Measurements from ENCODE around the gene FKBP10.

The FKBP10 gene

DNA sequence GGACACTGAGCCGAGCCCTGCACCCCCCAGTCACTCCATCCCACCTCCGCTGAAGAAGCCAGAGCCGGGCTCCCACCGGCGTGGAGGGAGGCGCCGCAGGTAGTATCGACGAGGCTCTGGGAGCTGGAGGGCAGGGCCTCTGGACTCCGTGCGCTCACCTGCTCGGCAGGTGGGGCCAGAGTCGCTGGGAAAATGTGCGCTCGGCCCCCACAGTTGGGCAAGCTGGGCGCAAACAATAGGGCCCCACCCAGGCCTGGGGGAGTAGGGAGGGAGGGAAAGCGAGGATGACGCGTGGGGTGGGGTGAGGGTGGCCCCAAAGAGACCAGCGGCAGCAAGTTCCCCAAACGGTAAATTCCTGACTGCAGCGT lies 27.0 kb upstream of the FKBP10 start:
- Histone ChIP-seq H3K27me3 (ENCODE audit: insufficient read depth, low read length, poor library complexity) (peaks cover 4% of the 10 kb centered on the region), H3K9ac (ENCODE audit: low read depth, low read length) (no peak overlapping the region), H3K79me2 (ENCODE audit: insufficient read depth, low read length) (no peaks in the 10 kb centered on the region), H3K4me1 (ENCODE audit: insufficient read depth, low read length) (no peaks in the 10 kb centered on the region), H4K20me1 (ENCODE audit: insufficient read depth, low read length) (no peaks in the 10 kb centered on the region), H3K9me3 (ENCODE audit: insufficient read depth, low read length, severe bottlenecking) (no peaks in the 10 kb centered on the region), H3K4me3 (ENCODE audit: low read depth in 1 of 2, low read length in 2 of 2) (no peak overlapping the region), H3K27ac (ENCODE audit: low read length) (no peak overlapping the region), H3K4me2 (ENCODE audit: insufficient read depth, low read length) (no peak overlapping the region), H2AFZ (ENCODE audit: low read depth, low read length) (no peak overlapping the region), H3K36me3 (ENCODE audit: insufficient read depth, low read length) (no peaks in the 10 kb centered on the region)
- DNase-seq = no peak
- no peak for ATAC-seq (ENCODE audit: insufficient read depth, low read depth)
- TF ChIP-seq, protein P1, sequence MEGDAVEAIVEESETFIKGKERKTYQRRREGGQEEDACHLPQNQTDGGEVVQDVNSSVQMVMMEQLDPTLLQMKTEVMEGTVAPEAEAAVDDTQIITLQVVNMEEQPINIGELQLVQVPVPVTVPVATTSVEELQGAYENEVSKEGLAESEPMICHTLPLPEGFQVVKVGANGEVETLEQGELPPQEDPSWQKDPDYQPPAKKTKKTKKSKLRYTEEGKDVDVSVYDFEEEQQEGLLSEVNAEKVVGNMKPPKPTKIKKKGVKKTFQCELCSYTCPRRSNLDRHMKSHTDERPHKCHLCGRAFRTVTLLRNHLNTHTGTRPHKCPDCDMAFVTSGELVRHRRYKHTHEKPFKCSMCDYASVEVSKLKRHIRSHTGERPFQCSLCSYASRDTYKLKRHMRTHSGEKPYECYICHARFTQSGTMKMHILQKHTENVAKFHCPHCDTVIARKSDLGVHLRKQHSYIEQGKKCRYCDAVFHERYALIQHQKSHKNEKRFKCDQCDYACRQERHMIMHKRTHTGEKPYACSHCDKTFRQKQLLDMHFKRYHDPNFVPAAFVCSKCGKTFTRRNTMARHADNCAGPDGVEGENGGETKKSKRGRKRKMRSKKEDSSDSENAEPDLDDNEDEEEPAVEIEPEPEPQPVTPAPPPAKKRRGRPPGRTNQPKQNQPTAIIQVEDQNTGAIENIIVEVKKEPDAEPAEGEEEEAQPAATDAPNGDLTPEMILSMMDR (IDR thresholded peaks at IDR 0.05; ENCODE audit: borderline replicate concordance, extremely low read depth, low read length, poor library complexity, severe bottlenecking) = no peak
- no peak for TF ChIP-seq EZH2 (IDR thresholded peaks at IDR 0.05; ENCODE audit: borderline replicate concordance, low read depth, low read length, severe bottlenecking)

DNA sequence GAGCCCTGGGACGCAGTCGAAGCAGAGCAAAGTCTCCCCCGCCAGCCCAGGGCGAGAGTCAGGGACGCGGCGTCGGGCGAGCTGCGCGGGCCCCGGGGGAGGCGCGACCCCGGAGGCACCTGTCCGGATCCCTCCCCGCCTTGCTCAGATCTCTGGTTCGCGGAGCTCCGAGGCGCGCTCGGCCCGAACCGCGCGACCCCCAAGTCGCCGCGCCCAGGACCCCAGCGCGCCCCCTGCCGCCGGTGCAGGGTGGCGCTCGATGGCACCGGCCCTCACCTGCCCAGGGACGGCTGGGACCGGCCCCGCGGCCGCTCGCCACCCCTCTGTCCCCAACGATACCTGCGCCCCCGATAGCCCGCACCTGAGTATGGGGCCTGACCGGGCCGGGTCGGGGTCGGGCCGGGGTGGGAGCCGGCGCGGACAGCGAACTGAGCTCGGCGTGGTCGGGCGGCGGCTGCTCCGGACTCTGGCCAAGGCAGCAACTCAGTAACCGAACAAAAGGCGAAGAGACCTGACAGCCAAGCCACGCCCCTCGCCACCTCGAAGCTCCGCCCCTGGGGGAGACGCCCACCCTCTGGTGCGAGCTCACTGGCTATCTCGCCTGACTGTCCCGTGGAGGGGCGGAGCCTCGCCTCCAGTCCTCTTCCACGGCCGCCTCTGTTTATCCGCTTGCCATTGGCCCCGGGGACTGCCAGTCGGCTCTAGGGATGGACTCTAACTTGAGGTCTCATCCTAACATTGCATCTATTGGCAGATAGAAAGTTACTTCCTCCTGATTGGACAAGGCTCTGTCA lies 26.4 kb upstream of the FKBP10 start, which contains the start of gene JUP:
JUP (minus strand) TSS at position 485 of the 794 bp plus-strand sequence. CDS start 14,857 bp downstream, outside the sequence.
- ATAC-seq (ENCODE audit: insufficient read depth, low read depth) = peak; percentile 54; the same call in 1 of the 3 replicates
- peak; percentile 32 for DNase-seq
- H3K4me1 ChIP-seq (ENCODE audit: insufficient read depth, low read length) = no peaks in the 10 kb centered on the region
- no peaks in the 10 kb centered on the region for H3K36me3 ChIP-seq (ENCODE audit: insufficient read depth, low read length)
- H3K9ac ChIP-seq (ENCODE audit: low read depth, low read length) = no peak within 1 kb of the TSS
- no peak within 1 kb of the TSS for H2AFZ ChIP-seq (ENCODE audit: low read depth, low read length)
- H3K27me3 ChIP-seq (ENCODE audit: insufficient read depth, low read length, poor library complexity) = peaks cover 4% of the 10 kb centered on the region
- H3K79me2 ChIP-seq (ENCODE audit: insufficient read depth, low read length) = no peaks in the 10 kb centered on the region
- H3K4me3 ChIP-seq (ENCODE audit: low read depth in 1 of 2, low read length in 2 of 2) = no peak within 1 kb of the TSS
- H4K20me1 ChIP-seq (ENCODE audit: insufficient read depth, low read length) = no peaks in the 10 kb centered on the region
- H3K4me2 ChIP-seq (ENCODE audit: insufficient read depth, low read length) = no peak within 1 kb of the TSS
- H3K9me3 ChIP-seq (ENCODE audit: insufficient read depth, low read length, severe bottlenecking) = no peaks in the 10 kb centered on the region
- H3K27ac ChIP-seq (ENCODE audit: low read length) = no peak within 1 kb of the TSS
- TF ChIP-seq EZH2 (IDR thresholded peaks at IDR 0.05; ENCODE audit: borderline replicate concordance, low read depth, low read length, severe bottlenecking) = no peak
- TF ChIP-seq, protein P1 (IDR thresholded peaks at IDR 0.05; ENCODE audit: borderline replicate concordance, extremely low read depth, low read length, poor library complexity, severe bottlenecking) = no peak

DNA sequence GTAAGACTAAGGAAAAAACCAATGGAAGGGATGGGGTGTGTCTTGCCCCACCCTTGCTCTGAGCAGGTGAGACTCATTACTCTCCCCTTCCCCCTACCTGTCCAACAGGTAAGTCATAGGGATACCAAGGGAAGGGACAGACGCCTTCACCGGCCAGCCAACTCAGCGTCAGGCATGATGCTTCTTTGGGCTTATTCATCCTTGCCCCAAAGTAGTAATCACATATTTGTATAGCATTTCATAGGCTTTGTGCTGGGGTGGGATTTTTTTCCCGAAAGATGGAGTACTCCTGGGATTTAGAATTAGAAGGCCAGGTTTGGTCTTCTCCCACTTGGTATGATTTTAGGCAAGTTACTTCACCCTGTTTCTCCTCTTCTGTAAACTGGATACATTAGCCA lies 25.8 kb upstream of the FKBP10 start:
- H3K27ac ChIP-seq (ENCODE audit: low read length) = no peak overlapping the region
- H3K27me3 ChIP-seq (ENCODE audit: insufficient read depth, low read length, poor library complexity) = peaks cover 4% of the 10 kb centered on the region
- TF ChIP-seq, protein P1 (IDR thresholded peaks at IDR 0.05; ENCODE audit: borderline replicate concordance, extremely low read depth, low read length, poor library complexity, severe bottlenecking) = no peak
- TF ChIP-seq EZH2 (IDR thresholded peaks at IDR 0.05; ENCODE audit: borderline replicate concordance, low read depth, low read length, severe bottlenecking) = no peak
- ATAC-seq (ENCODE audit: insufficient read depth, low read depth) (no peak), DNase-seq (no peak)
- H3K9ac ChIP-seq (ENCODE audit: low read depth, low read length) = no peak overlapping the region
- H3K9me3 ChIP-seq (ENCODE audit: insufficient read depth, low read length, severe bottlenecking) = no peaks in the 10 kb centered on the region
- H3K4me1 ChIP-seq (ENCODE audit: insufficient read depth, low read length) = no peaks in the 10 kb centered on the region
- H3K4me3 ChIP-seq (ENCODE audit: low read depth in 1 of 2, low read length in 2 of 2) = no peak overlapping the region
- H4K20me1 ChIP-seq (ENCODE audit: insufficient read depth, low read length) = no peaks in the 10 kb centered on the region
- H3K79me2 ChIP-seq (ENCODE audit: insufficient read depth, low read length) = no peaks in the 10 kb centered on the region
- no peak overlapping the region for H3K4me2 ChIP-seq (ENCODE audit: insufficient read depth, low read length)
- no peak overlapping the region for H2AFZ ChIP-seq (ENCODE audit: low read depth, low read length)
- no peaks in the 10 kb centered on the region for H3K36me3 ChIP-seq (ENCODE audit: insufficient read depth, low read length)
